HepG2 (cell line): Measurements from ENCODE around the gene KIF15. TPM values are rescaled to one million over a fixed set of nuclear protein-coding genes. Genes with fewer than 3 reads are reported as not detected.
A peak's percentile ranks its signal among the peaks of the same experiment; 100 is the strongest.

Source experiments
- ARHGAP35 ChIP-seq: sonication (generic); formaldehyde crosslinking; IDR thresholded peaks from 2 replicates; pipeline ENCODE4 v1.9.0; 2022; ENCODE audit warnings: mild to moderate bottlenecking, inconsistent platforms, moderate library complexity, missing genetic modification reagents, borderline replicate concordance
- CBX5 ChIP-seq: sonication (generic); formaldehyde crosslinking; IDR thresholded peaks from 2 replicates; pipeline ENCODE4 v1.4.0; 2020; ENCODE audit warnings: missing genetic modification reagents, borderline replicate concordance
- EEA1 ChIP-seq: sonication (generic); formaldehyde crosslinking; IDR thresholded peaks from 2 replicates; pipeline ENCODE4 v1.5.1; 2020; ENCODE audit warnings: mild to moderate bottlenecking, missing genetic modification reagents, borderline replicate concordance
- KLF15 ChIP-seq: sonication (generic); formaldehyde crosslinking; IDR thresholded peaks from 2 replicates; pipeline ENCODE4 v1.8.1; 2023; ENCODE audit warnings: borderline replicate concordance, mild to moderate bottlenecking, inconsistent platforms, missing genetic modification reagents, mixed read lengths
- MEIS2 ChIP-seq: sonication (generic); formaldehyde crosslinking; IDR thresholded peaks from 2 replicates; pipeline ENCODE4 v1.9.0; 2021; ENCODE audit warnings: mild to moderate bottlenecking, missing genetic modification reagents
- NR2F2 ChIP-seq: IDR thresholded peaks from 2 replicates; pipeline ENCODE4 v1.6.1; 2012; ENCODE audit warnings: low read depth, inconsistent platforms, borderline replicate concordance
- PRDM15 ChIP-seq: sonication (generic); formaldehyde crosslinking; IDR thresholded peaks from 2 replicates; pipeline ENCODE4 v1.4.0; 2020; ENCODE audit warnings: missing genetic modification reagents
- RXRB ChIP-seq: IDR thresholded peaks from 2 replicates; pipeline ENCODE4 v1.6.1; 2016; ENCODE audit warnings: borderline replicate concordance, missing genetic modification reagents, missing compliant biosample characterization
- SIX1 ChIP-seq: sonication (generic); formaldehyde crosslinking; IDR thresholded peaks from 2 replicates; pipeline ENCODE4 v1.4.0; 2020; ENCODE audit warnings: missing genetic modification reagents, borderline replicate concordance
- TBL1XR1 ChIP-seq: fragments of 150-350 bp; IDR thresholded peaks from 2 replicates; pipeline ENCODE4 v1.6.1; 2014; ENCODE audit warnings: borderline replicate concordance, low read length; ENCODE audit not compliant: partially characterized antibody
- THAP9 ChIP-seq: sonication (generic); formaldehyde crosslinking; IDR thresholded peaks from 2 replicates; pipeline ENCODE4; 2020; ENCODE audit warnings: missing genetic modification reagents, mild to moderate bottlenecking, borderline replicate concordance
- ZBTB38 ChIP-seq: sonication (generic); formaldehyde crosslinking; IDR thresholded peaks from 2 replicates; pipeline ENCODE4 v1.5.1; 2020; ENCODE audit warnings: mild to moderate bottlenecking, missing genetic modification reagents
- ZNF572 ChIP-seq: sonication (generic); formaldehyde crosslinking; IDR thresholded peaks from 2 replicates; pipeline ENCODE4 v1.5.1; 2020; ENCODE audit warnings: mild to moderate bottlenecking, missing genetic modification reagents
- ZNF639 ChIP-seq: conservative IDR thresholded peaks from 2 replicates; pipeline ENCODE4 v1.6.1; 2018; ENCODE audit warnings: missing genetic modification reagents
- ZNF678 ChIP-seq: sonication (generic); formaldehyde crosslinking; IDR thresholded peaks from 2 replicates; pipeline ENCODE4 v1.4.0; 2020; ENCODE audit warnings: mild to moderate bottlenecking, missing genetic modification reagents
- ZNF737 ChIP-seq: sonication (generic); formaldehyde crosslinking; IDR thresholded peaks from 2 replicates; pipeline ENCODE4 v1.5.0; 2020; ENCODE audit warnings: missing genetic modification reagents, mild to moderate bottlenecking, borderline replicate concordance
- ZNF782 ChIP-seq: sonication (generic); formaldehyde crosslinking; IDR thresholded peaks from 2 replicates; pipeline ENCODE4 v1.4.0; 2020; ENCODE audit warnings: missing genetic modification reagents, mild to moderate bottlenecking, borderline replicate concordance
- ZNF816 ChIP-seq: sonication (generic); formaldehyde crosslinking; IDR thresholded peaks from 2 replicates; pipeline ENCODE4 v1.8.0; 2022; ENCODE audit warnings: missing genetic modification reagents, mild to moderate bottlenecking, borderline replicate concordance
- ZSCAN20 ChIP-seq: sonication (generic); formaldehyde crosslinking; IDR thresholded peaks from 2 replicates; pipeline ENCODE4 v1.4.0; 2020; ENCODE audit warnings: missing genetic modification reagents, mild to moderate bottlenecking, borderline replicate concordance
- ZSCAN29 ChIP-seq: sonication (generic); formaldehyde crosslinking; conservative IDR thresholded peaks from 2 replicates; pipeline ENCODE4 v1.4.0; 2020; ENCODE audit warnings: mild to moderate bottlenecking, missing genetic modification reagents
- polyA plus RNA-seq, 8 experiments: library from polyadenylated mRNA; depleted of rRNA in 3 of 8; stranded (reverse) in 7 of 8; unstranded in 1 of 8; fragments of >200 nt; fragmentation: Illumina TruSeq in 4 of 8; extraction: Trizol in 4 of 8; gene quantifications; 2 replicates each; pipeline versions ENCODE4 v1.2.1 to v1.2.3, GENCODE V29; 2011 to 2016; ENCODE audit warnings: low read depth in 4 of 8, missing spikeins in 1 of 8, mixed read lengths in 1 of 8; ENCODE audit not compliant: insufficient read depth in 1 of 8
- total RNA-seq, 5 experiments: library from RNA; depleted of rRNA; stranded (reverse); fragments of >200 nt; fragmentation: Illumina TruSeq; extraction: Trizol; gene quantifications; 2 replicates each; pipeline ENCODE4 v1.2.3, GENCODE V29; 2016; ENCODE audit warnings: low read depth in 1 of 5

Gene KIF15
- total and polyA plus RNA-seq, 2 of the 13 experiments (the other 11 are each of a cell fraction or from before 2014, with no cell fraction given), result 4.8 to 33.8 TPM

GRCh38 chr3:44861412-44862225 lies 100.0 kb downstream of the KIF15 start, which contains the start of gene TMEM42 (continued):
- TF ChIP-seq PRDM15 (CRISPR knock-in tag) (no peak), EEA1 (CRISPR knock-in tag) (no peak), KLF15 (CRISPR knock-in tag) (peak; percentile 51; the same call in 1 of the 2 replicates), THAP9 (CRISPR knock-in tag) (peak; percentile 79; the same call in 1 of the 2 replicates), ZNF639 (no peak), ZSCAN20 (CRISPR knock-in tag) (0 out of 2 replicates have a peak, but pooled peaks have one; percentile 47), RXRB (no peak; the same call in 1 of the 2 replicates), ZNF737 (CRISPR knock-in tag) (no peak), ZNF678 (CRISPR knock-in tag) (no peak), SIX1 (CRISPR knock-in tag) (no peak), ZSCAN29 (no peak), ZBTB38 (CRISPR knock-in tag) (peak; percentile 76), CBX5 (CRISPR knock-in tag) (no peak), MEIS2 (CRISPR knock-in tag) (no peak; the same call in 1 of the 2 replicates), ZNF816 (CRISPR knock-in tag) (0 out of 2 replicates have a peak, but pooled peaks have one; percentile 22), TBL1XR1 (no peak), ZNF572 (CRISPR knock-in tag) (peak; percentile 46; the same call in 1 of the 2 replicates), ZNF782 (CRISPR knock-in tag) (no peak), NR2F2 (no peak), ARHGAP35 (CRISPR knock-in tag) (peak; percentile 80; the same call in 1 of the 2 replicates)
